H1 (cell line): ENCODE measurements around the gene CUL2. TPM values are rescaled to one million over a fixed set of nuclear protein-coding genes. Genes with fewer than 3 reads are reported as not detected.
"Not testable (repeated sequence)": the region's sequence is repeated elsewhere in the genome, so short reads cannot be mapped to it uniquely, and the experiment has no call there.

Experiments
- CTCF ChIA-PET: fragments of 300-600 bp; sonication (Branson Sonifier 250); formaldehyde crosslinking; loops from one replicate; lab custom pipeline; 2021; ENCODE audit not compliant: partially characterized antibody; lab: Charles Lee
- POLR2A ChIA-PET: fragments of 300-600 bp; sonication (Branson Sonifier 250); formaldehyde crosslinking; loops from one replicate; lab custom pipeline; 2021; ENCODE audit warnings: inconsistent platforms; ENCODE audit not compliant: partially characterized antibody; lab: Charles Lee
- DNase-seq, 2 experiments: peaks; one replicate each; pipeline versions ENCODE4 v3.0.0 to v3.0.0-alpha.2; 2010 to 2022; ENCODE audit warnings: low spot score in 2 of 2, low read depth in 1 of 2, mixed read lengths in 1 of 2
- FAIRE-seq: peaks from 2 replicates; lab custom pipeline; 2011; peaks lifted over from hg19 to GRCh38; lab: Jason Lieb, UNC
- H2AFZ ChIP-seq: 2 replicates; pipeline ENCODE4 v1.8.1; 2012; ENCODE audit warnings: low read length, inconsistent platforms
- H2AK5ac ChIP-seq: 2 replicates; pipeline ENCODE4 v1.6.1; 2013; ENCODE audit warnings: low read depth, low read length
- H2BK120ac ChIP-seq: replicated peaks from 2 replicates; pipeline ENCODE3; 2013; ENCODE audit warnings: low read depth, low read length, inconsistent platforms
- H2BK12ac ChIP-seq: 2 replicates; pipeline ENCODE4 v1.6.1; 2013; ENCODE audit warnings: low read depth, low read length
- H2BK15ac ChIP-seq: 2 replicates; pipeline ENCODE4 v1.6.1; 2013; ENCODE audit warnings: low read length
- H2BK20ac ChIP-seq: 2 replicates; pipeline ENCODE4 v1.6.1; 2013; ENCODE audit warnings: low read length
- H2BK5ac ChIP-seq: 2 replicates; pipeline ENCODE4 v1.6.1; 2013; ENCODE audit warnings: low read depth, low read length
- H3K14ac ChIP-seq: 2 replicates; pipeline ENCODE4 v1.6.1; 2013; ENCODE audit warnings: inconsistent platforms; ENCODE audit not compliant: insufficient read length
- H3K18ac ChIP-seq: 2 replicates; pipeline ENCODE4 v1.6.1; 2013; ENCODE audit warnings: low read length; ENCODE audit errors: extremely low read depth
- H3K23ac ChIP-seq: 2 replicates; pipeline ENCODE4 v1.6.1; 2013; ENCODE audit warnings: inconsistent platforms; ENCODE audit not compliant: insufficient read length
- H3K23me2 ChIP-seq: 2 replicates; pipeline ENCODE4 v1.6.1; 2013; ENCODE audit warnings: low read depth, low read length
- H3K27ac ChIP-seq: 2 replicates; pipeline ENCODE4 v1.6.1; 2011; ENCODE audit warnings: low read depth, low read length, inconsistent platforms
- H3K27me3 ChIP-seq, 4 experiments: replicated peaks in 1 of 4; 1 replicate in 1 of 4; 2 replicates in 3 of 4; pipeline versions ENCODE4 v1.6.1 to v1.8.1; 2011 to 2013; ENCODE audit warnings: low read length in 3 of 4, mild to moderate bottlenecking in 3 of 4, inconsistent platforms in 2 of 4, mixed read lengths in 2 of 4, moderate library complexity in 1 of 4; ENCODE audit not compliant: control insufficient read depth in 3 of 4, insufficient read depth in 3 of 4; ENCODE audit errors: extremely low read depth in 1 of 4
- H3K36me3 ChIP-seq, 4 experiments: 2 replicates each; pipeline versions ENCODE4 v1.6.1 to v1.8.1; 2011 to 2013; ENCODE audit warnings: mild to moderate bottlenecking in 4 of 4, low read length in 3 of 4, moderate library complexity in 2 of 4, control low read depth in 1 of 4, inconsistent platforms in 1 of 4; ENCODE audit not compliant: insufficient read depth in 4 of 4, control insufficient read depth in 2 of 4
- H3K4ac ChIP-seq: replicated peaks from 2 replicates; pipeline ENCODE3; 2013; ENCODE audit warnings: low read length, low read depth, mixed read lengths, inconsistent platforms; ENCODE audit not compliant: insufficient read length
- H3K4me1 ChIP-seq, 4 experiments: replicated peaks in 1 of 4; 1 replicate in 1 of 4; 2 replicates in 3 of 4; pipeline versions ENCODE4 v1.6.1 to v1.8.1; 2011 to 2013; ENCODE audit warnings: low read length in 3 of 4, inconsistent platforms in 2 of 4, mixed read lengths in 1 of 4; ENCODE audit not compliant: insufficient read depth in 4 of 4, control insufficient read depth in 3 of 4
- H3K4me2 ChIP-seq, 2 experiments: 2 replicates each; pipeline versions ENCODE4 v1.6.1 to v1.8.1; 2011 to 2013; ENCODE audit warnings: low read depth in 2 of 2, low read length in 2 of 2, control low read depth in 1 of 2, inconsistent platforms in 1 of 2, mild to moderate bottlenecking in 1 of 2; ENCODE audit not compliant: insufficient read depth in 1 of 2
- H3K4me3 ChIP-seq, 4 experiments: fragments of 200-600, 300-600 bp in 1 of 4; sonication (generic), shearing (Covaris generic), sonication (Bioruptor Twin) in 1 of 4; 2 replicates each; pipeline versions ENCODE4 v1.5.1 to v1.8.1; 2011 to 2016; ENCODE audit warnings: low read length in 4 of 4, low read depth in 3 of 4, control low read depth in 2 of 4, inconsistent platforms in 2 of 4, mild to moderate bottlenecking in 2 of 4, mixed read lengths in 1 of 4, moderate library complexity in 1 of 4; ENCODE audit not compliant: insufficient read depth in 2 of 4; ENCODE audit errors: extremely low read depth in 1 of 4
- H3K56ac ChIP-seq: replicated peaks from 2 replicates; pipeline ENCODE3; 2013; ENCODE audit warnings: low read depth, mild to moderate bottlenecking, mixed read lengths, low read length, inconsistent platforms; ENCODE audit not compliant: insufficient read length
- H3K79me1 ChIP-seq: 2 replicates; pipeline ENCODE4 v1.6.1; 2013; ENCODE audit warnings: low read depth, low read length, control low read depth
- H3K79me2 ChIP-seq, 2 experiments: 2 replicates each; pipeline versions ENCODE4 v1.6.1 to v1.8.1; 2012 to 2013; ENCODE audit warnings: low read length in 2 of 2, mild to moderate bottlenecking in 2 of 2, inconsistent platforms in 1 of 2; ENCODE audit not compliant: insufficient read depth in 2 of 2, control insufficient read depth in 1 of 2
- H3K9ac ChIP-seq, 4 experiments: replicated peaks in 1 of 4; 1 replicate in 1 of 4; 2 replicates in 3 of 4; pipeline versions ENCODE4 v1.6.1 to v1.8.1; 2011 to 2013; ENCODE audit warnings: low read depth in 3 of 4, low read length in 3 of 4, control low read depth in 2 of 4, mild to moderate bottlenecking in 2 of 4, moderate library complexity in 2 of 4, inconsistent platforms in 1 of 4; ENCODE audit errors: extremely low read depth in 1 of 4
- H3K9me3 ChIP-seq, 2 experiments: 2 replicates each; pipeline versions ENCODE4 v1.6.1 to v1.8.1; 2012 to 2013; ENCODE audit warnings: mild to moderate bottlenecking in 2 of 2, moderate library complexity in 2 of 2, control low read depth in 1 of 2, inconsistent platforms in 1 of 2, low read depth in 1 of 2, low read length in 1 of 2, mixed read lengths in 1 of 2; ENCODE audit not compliant: insufficient read depth in 2 of 2
- H4K20me1 ChIP-seq, 2 experiments: replicated peaks in 1 of 2; 2 replicates each; pipeline versions ENCODE3 to v1.8.1; 2011 to 2013; ENCODE audit warnings: inconsistent platforms in 2 of 2, low read length in 2 of 2, mild to moderate bottlenecking in 1 of 2; ENCODE audit not compliant: insufficient read depth in 2 of 2, control insufficient read depth in 1 of 2
- H4K5ac ChIP-seq: 2 replicates; pipeline ENCODE4 v1.6.1; 2013; ENCODE audit warnings: low read length, low read depth, mixed read lengths, inconsistent platforms; ENCODE audit not compliant: insufficient read length
- H4K8ac ChIP-seq: 2 replicates; pipeline ENCODE4 v1.8.0; 2013; ENCODE audit warnings: mild to moderate bottlenecking, moderate library complexity, low read length, inconsistent platforms; ENCODE audit not compliant: insufficient read depth; ENCODE audit errors: extremely low read depth
- H4K91ac ChIP-seq: replicated peaks from 2 replicates; pipeline ENCODE3; 2013; ENCODE audit warnings: low read length, mixed read lengths, inconsistent platforms; ENCODE audit not compliant: insufficient read length
- RAD21 ChIP-seq, 2 experiments: IDR thresholded peaks in 1 of 2; conservative IDR thresholded peaks in 1 of 2; 2 replicates each; pipeline ENCODE4 v1.6.1; 2011; ENCODE audit warnings: low read depth in 2 of 2, low read length in 2 of 2, improper control_type of control experiment in 1 of 2, inconsistent platforms in 1 of 2, mild to moderate bottlenecking in 1 of 2, moderate library complexity in 1 of 2
- WGBS, 2 experiments: shearing (Covaris generic) in 1 of 2; methylation state at CpG; one replicate each; pipeline versions ENCODE4 v1.1.6 to v1.1.7; 2013 to 2015; ENCODE audit warnings: low lambda C conversion rate in 2 of 2, mixed read lengths in 2 of 2, inconsistent platforms in 1 of 2, low coverage in 1 of 2, missing lambda C conversion rate in 1 of 2; ENCODE audit not compliant: insufficient replicate concordance in 2 of 2, insufficient coverage in 1 of 2, insufficient read length in 1 of 2; ENCODE audit errors: extremely low coverage in 1 of 2, missing lambda C conversion rate in 1 of 2; 5-methylcytosine and 5-hydroxymethylcytosine counted together
- polyA plus RNA-seq, 7 experiments: library from polyadenylated mRNA; depleted of rRNA in 3 of 7; stranded (reverse) in 5 of 7; unstranded in 2 of 7; fragments of >200 nt in 5 of 7; fragments of 200-250 nt in 2 of 7; gene quantifications; 1 replicate in 5 of 7; 2 replicates in 1 of 7; 4 replicates in 1 of 7; pipeline versions ENCODE4 v1.2.1 to v1.2.3, GENCODE V29; 2011 to 2013; ENCODE audit warnings: missing spikeins in 2 of 7, mixed read lengths in 2 of 7
- total RNA-seq: library from RNA; stranded (reverse); fragmentation: NEBNext Ultra II Directional; extraction: Animal tissue kit (Norgen Biotek cat#: 25700); gene quantifications from 2 replicates; pipeline ENCODE4 v1.2.1, GENCODE V29; 2021

Gene CUL2
- total and polyA plus RNA-seq, 2 of the 8 experiments (the other 6 are each of a cell fraction or from before 2014, with no cell fraction given): 10.2 to 43.1 TPM

- H3K27ac ChIP-seq, H4K5ac ChIP-seq, H3K27me3 ChIP-seq, POLR2A ChIA-PET, H3K4ac ChIP-seq, H2BK12ac ChIP-seq, H4K20me1 ChIP-seq, H3K79me2 ChIP-seq, H3K23ac ChIP-seq, H3K9me3 ChIP-seq, H2BK15ac ChIP-seq, H2BK5ac ChIP-seq, H3K4me1 ChIP-seq, H3K18ac ChIP-seq, H4K91ac ChIP-seq, H3K79me1 ChIP-seq, H2BK20ac ChIP-seq, H3K36me3 ChIP-seq, H2AFZ ChIP-seq, H3K4me2 ChIP-seq, H3K14ac ChIP-seq, H3K56ac ChIP-seq, H3K9ac ChIP-seq, H2AK5ac ChIP-seq, H4K8ac ChIP-seq, H3K23me2 ChIP-seq, FAIRE-seq, H3K4me3 ChIP-seq, DNase-seq, H2BK120ac ChIP-seq: not testable (repeated sequence)
- peak in 1 of 2 experiments; percentile 25; a peak in 1 of 4 replicates for TF ChIP-seq RAD21 (IDR thresholded peaks at IDR 0.05 in 1 of 2, conservative IDR thresholded peaks at IDR 0.05 in 1 of 2; ENCODE audit: low read depth in 2 of 2, low read length in 2 of 2)
- 94% methylated on average over 8 of the region's 8 CpGs; no CpG with 5 or more reads in 1 of the 2 experiments for WGBS, 2 experiments
- CTCF ChIA-PET: interaction anchor here (0.8 to 2.1 kb wide), 4 partner anchors 18 to 615 kb away, joined by 3 to 6 read pairs (median 4); no protein-coding TSS in a partner anchor
Measured at GRCh38 chr10:34974364-34975065, 115.6 kb downstream of the CUL2 start.
